ENCODE data around the gene DSCAML1. TPM values are rescaled to one million over a fixed set of nuclear protein-coding genes. Genes with fewer than 3 reads are reported as not detected.

The DSCAML1 gene
- total and polyA plus RNA-seq, 2 of the 8 experiments (the other 6 are each of a cell fraction or from before 2014, with no cell fraction given) = 0.19 to 0.24 TPM

DNA sequence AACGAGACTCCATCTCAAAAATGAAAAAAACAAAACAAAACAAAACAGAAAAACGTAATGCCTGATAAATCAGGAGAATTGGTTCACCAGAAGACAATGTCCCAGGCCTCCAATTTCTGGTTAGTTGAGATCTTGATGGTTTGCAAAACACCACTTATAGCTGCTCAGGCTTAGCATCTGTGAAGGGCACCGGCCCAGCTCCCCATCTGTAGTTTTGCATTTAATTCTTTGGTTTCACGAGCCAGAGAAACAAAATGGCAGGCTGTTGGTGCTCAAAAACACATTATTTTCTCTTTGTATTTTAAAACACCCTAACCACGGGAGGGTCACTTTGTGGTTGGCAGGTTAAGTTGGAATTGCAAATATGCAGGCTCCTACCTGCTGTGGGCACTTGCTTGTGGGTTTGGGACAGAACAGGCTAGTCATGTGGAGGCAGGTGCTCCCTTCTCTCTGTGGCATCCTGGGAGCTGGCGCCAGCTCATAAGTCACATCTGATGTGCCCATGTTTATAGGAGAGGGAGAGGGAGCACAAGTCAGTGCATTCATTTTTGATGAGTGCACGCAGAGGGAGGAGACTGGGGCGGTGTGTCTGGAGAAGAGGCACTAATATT is 323.4 kb downstream of the DSCAML1 start (continued):
- TF ChIP-seq, protein P1, sequence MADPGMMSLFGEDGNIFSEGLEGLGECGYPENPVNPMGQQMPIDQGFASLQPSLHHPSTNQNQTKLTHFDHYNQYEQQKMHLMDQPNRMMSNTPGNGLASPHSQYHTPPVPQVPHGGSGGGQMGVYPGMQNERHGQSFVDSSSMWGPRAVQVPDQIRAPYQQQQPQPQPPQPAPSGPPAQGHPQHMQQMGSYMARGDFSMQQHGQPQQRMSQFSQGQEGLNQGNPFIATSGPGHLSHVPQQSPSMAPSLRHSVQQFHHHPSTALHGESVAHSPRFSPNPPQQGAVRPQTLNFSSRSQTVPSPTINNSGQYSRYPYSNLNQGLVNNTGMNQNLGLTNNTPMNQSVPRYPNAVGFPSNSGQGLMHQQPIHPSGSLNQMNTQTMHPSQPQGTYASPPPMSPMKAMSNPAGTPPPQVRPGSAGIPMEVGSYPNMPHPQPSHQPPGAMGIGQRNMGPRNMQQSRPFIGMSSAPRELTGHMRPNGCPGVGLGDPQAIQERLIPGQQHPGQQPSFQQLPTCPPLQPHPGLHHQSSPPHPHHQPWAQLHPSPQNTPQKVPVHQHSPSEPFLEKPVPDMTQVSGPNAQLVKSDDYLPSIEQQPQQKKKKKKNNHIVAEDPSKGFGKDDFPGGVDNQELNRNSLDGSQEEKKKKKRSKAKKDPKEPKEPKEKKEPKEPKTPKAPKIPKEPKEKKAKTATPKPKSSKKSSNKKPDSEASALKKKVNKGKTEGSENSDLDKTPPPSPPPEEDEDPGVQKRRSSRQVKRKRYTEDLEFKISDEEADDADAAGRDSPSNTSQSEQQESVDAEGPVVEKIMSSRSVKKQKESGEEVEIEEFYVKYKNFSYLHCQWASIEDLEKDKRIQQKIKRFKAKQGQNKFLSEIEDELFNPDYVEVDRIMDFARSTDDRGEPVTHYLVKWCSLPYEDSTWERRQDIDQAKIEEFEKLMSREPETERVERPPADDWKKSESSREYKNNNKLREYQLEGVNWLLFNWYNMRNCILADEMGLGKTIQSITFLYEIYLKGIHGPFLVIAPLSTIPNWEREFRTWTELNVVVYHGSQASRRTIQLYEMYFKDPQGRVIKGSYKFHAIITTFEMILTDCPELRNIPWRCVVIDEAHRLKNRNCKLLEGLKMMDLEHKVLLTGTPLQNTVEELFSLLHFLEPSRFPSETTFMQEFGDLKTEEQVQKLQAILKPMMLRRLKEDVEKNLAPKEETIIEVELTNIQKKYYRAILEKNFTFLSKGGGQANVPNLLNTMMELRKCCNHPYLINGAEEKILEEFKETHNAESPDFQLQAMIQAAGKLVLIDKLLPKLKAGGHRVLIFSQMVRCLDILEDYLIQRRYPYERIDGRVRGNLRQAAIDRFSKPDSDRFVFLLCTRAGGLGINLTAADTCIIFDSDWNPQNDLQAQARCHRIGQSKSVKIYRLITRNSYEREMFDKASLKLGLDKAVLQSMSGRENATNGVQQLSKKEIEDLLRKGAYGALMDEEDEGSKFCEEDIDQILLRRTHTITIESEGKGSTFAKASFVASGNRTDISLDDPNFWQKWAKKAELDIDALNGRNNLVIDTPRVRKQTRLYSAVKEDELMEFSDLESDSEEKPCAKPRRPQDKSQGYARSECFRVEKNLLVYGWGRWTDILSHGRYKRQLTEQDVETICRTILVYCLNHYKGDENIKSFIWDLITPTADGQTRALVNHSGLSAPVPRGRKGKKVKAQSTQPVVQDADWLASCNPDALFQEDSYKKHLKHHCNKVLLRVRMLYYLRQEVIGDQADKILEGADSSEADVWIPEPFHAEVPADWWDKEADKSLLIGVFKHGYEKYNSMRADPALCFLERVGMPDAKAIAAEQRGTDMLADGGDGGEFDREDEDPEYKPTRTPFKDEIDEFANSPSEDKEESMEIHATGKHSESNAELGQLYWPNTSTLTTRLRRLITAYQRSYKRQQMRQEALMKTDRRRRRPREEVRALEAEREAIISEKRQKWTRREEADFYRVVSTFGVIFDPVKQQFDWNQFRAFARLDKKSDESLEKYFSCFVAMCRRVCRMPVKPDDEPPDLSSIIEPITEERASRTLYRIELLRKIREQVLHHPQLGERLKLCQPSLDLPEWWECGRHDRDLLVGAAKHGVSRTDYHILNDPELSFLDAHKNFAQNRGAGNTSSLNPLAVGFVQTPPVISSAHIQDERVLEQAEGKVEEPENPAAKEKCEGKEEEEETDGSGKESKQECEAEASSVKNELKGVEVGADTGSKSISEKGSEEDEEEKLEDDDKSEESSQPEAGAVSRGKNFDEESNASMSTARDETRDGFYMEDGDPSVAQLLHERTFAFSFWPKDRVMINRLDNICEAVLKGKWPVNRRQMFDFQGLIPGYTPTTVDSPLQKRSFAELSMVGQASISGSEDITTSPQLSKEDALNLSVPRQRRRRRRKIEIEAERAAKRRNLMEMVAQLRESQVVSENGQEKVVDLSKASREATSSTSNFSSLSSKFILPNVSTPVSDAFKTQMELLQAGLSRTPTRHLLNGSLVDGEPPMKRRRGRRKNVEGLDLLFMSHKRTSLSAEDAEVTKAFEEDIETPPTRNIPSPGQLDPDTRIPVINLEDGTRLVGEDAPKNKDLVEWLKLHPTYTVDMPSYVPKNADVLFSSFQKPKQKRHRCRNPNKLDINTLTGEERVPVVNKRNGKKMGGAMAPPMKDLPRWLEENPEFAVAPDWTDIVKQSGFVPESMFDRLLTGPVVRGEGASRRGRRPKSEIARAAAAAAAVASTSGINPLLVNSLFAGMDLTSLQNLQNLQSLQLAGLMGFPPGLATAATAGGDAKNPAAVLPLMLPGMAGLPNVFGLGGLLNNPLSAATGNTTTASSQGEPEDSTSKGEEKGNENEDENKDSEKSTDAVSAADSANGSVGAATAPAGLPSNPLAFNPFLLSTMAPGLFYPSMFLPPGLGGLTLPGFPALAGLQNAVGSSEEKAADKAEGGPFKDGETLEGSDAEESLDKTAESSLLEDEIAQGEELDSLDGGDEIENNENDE (IDR thresholded peaks at IDR 0.05; ENCODE audit: insufficient replicate concordance, low read length) = no peak
- TF ChIP-seq SUZ12 (IDR thresholded peaks at IDR 0.05; ENCODE audit: low read length) (no peak), NRF1 (IDR thresholded peaks at IDR 0.05; ENCODE audit: low read depth, low read length) (no peak), CHD2 (IDR thresholded peaks at IDR 0.05; ENCODE audit: low read length) (no peak), CBX8 (IDR thresholded peaks at IDR 0.05; ENCODE audit: borderline replicate concordance, low read depth, low read length) (no peak), TAF7 (optimal IDR thresholded peaks at IDR 0.05; ENCODE audit: borderline replicate concordance, low read depth, low read length) (no peak), EZH2 (IDR thresholded peaks at IDR 0.05; ENCODE audit: low read depth, low read length, severe bottlenecking) (no peak), RBBP5 (IDR thresholded peaks at IDR 0.05; ENCODE audit: borderline replicate concordance, low read depth, low read length) (no peak), TAF1 (IDR thresholded peaks at IDR 0.05; ENCODE audit: low read depth, low read length) (no peak), RFX5 (IDR thresholded peaks at IDR 0.05; ENCODE audit: borderline replicate concordance, low read depth, low read length) (no peak)

Data from H1 (cell line).